PFSK-1 (cell line): Measurements from ENCODE around the gene CMIP.

Experiments
- POLR2AphosphoS5 ChIP-seq: IDR thresholded peaks from 2 replicates; pipeline ENCODE4 v1.6.1; 2012; ENCODE audit warnings: low read depth, mild to moderate bottlenecking, control low read depth, low read length, moderate library complexity
- SIN3A ChIP-seq: IDR thresholded peaks from 2 replicates; pipeline ENCODE4 v1.6.1; 2012; ENCODE audit warnings: mild to moderate bottlenecking, low read length, moderate library complexity, borderline replicate concordance; ENCODE audit not compliant: insufficient read depth

GRCh38 chr16:81696166-81696960 lies 251.8 kb downstream of the CMIP start:
- TF ChIP-seq SIN3A (no peak), POLR2AphosphoS5 (no peak)
